HG03439 (cell line): ENCODE measurements around the gene UNG.
A peak's percentile ranks its signal among the peaks of the same experiment; 100 is the strongest.

ENCODE experiments used
- ATAC-seq: cut with Tn5 transposase; IDR thresholded peaks from one replicate; pipeline ENCODE4 v1.9.1; 2021; ENCODE audit warnings: mild to moderate bottlenecking, moderate library complexity; ENCODE audit not compliant: unreplicated experiment

Gene UNG

GRCh38 chr12:109153821-109154441 is 56.5 kb downstream of the UNG start:
- no peak for ATAC-seq

- peak; percentile 73 for ATAC-seq
Observed at GRCh38 chr12:109154451-109155438, 57.3 kb downstream of the UNG start.

GRCh38 chr12:109156036-109156435 is 58.6 kb downstream of the UNG start:
- ATAC-seq, result no peak

GRCh38 chr12:109156586-109156985 is 59.2 kb downstream of the UNG start:
- ATAC-seq, result no peak

GRCh38 chr12:109157986-109158385 is 60.6 kb downstream of the UNG start:
- ATAC-seq, result no peak

- ATAC-seq, result no peak
Observed at GRCh38 chr12:109160433-109160832, 63.0 kb downstream of the UNG start.
